Trophoblast cell (in vitro differentiated cells and primary cell): ENCODE measurements around the gene EXOC1L.
A peak's percentile ranks its signal among the peaks of the same experiment; 100 is the strongest.
"Not testable (repeated sequence)": the region's sequence is repeated elsewhere in the genome, so short reads cannot be mapped to it uniquely, and the experiment has no call there.

Experiments
- DNase-seq, 2 donors: peaks; one replicate each; pipeline ENCODE4 v3.0.0-alpha.2; 2016
- H2AFZ ChIP-seq: 2 replicates; pipeline ENCODE4 v1.6.1; 2013; ENCODE audit warnings: low read length, moderate library complexity, mild to moderate bottlenecking; ENCODE audit not compliant: insufficient read depth, poor library complexity
- H2AK5ac ChIP-seq: 2 replicates; pipeline ENCODE4 v1.6.1; 2013; ENCODE audit warnings: mild to moderate bottlenecking, low read length
- H2BK120ac ChIP-seq: 2 replicates; pipeline ENCODE4 v1.6.1; 2013; ENCODE audit warnings: low read length, mild to moderate bottlenecking, moderate library complexity; ENCODE audit not compliant: insufficient read depth, poor library complexity
- H2BK12ac ChIP-seq: 2 replicates; pipeline ENCODE4 v1.6.1; 2013; ENCODE audit warnings: mild to moderate bottlenecking, low read length, moderate library complexity
- H2BK5ac ChIP-seq: 2 replicates; pipeline ENCODE4 v1.6.1; 2013; ENCODE audit warnings: low read length, low read depth, moderate library complexity, mild to moderate bottlenecking; ENCODE audit not compliant: poor library complexity
- H3K14ac ChIP-seq: 2 replicates; pipeline ENCODE4 v1.6.1; 2013; ENCODE audit warnings: mild to moderate bottlenecking, low read length
- H3K18ac ChIP-seq: 2 replicates; pipeline ENCODE4 v1.6.1; 2013; ENCODE audit warnings: mild to moderate bottlenecking, low read length
- H3K23ac ChIP-seq: 2 replicates; pipeline ENCODE4 v1.6.1; 2013; ENCODE audit warnings: low read length
- H3K27ac ChIP-seq: 2 replicates; pipeline ENCODE4 v1.5.1; 2013; ENCODE audit warnings: low read depth, mild to moderate bottlenecking, inconsistent platforms, low read length, moderate library complexity
- H3K27me3 ChIP-seq: 2 replicates; pipeline ENCODE4 v1.6.1; 2013; ENCODE audit warnings: inconsistent platforms, mild to moderate bottlenecking, low read length, moderate library complexity; ENCODE audit not compliant: insufficient read depth
- H3K36me3 ChIP-seq, 2 experiments: 1 replicate in 1 of 2; 2 replicates in 1 of 2; pipeline ENCODE4 v1.6.1; 2013; ENCODE audit warnings: low read length in 2 of 2, mild to moderate bottlenecking in 2 of 2, moderate library complexity in 1 of 2; ENCODE audit not compliant: insufficient read depth in 2 of 2, control insufficient read depth in 1 of 2
- H3K4ac ChIP-seq: 2 replicates; pipeline ENCODE4 v1.6.1; 2013; ENCODE audit warnings: low read depth, mild to moderate bottlenecking, low read length, moderate library complexity
- H3K4me1 ChIP-seq, 2 experiments: 1 replicate in 1 of 2; 2 replicates in 1 of 2; pipeline ENCODE4 v1.6.1; 2013; ENCODE audit warnings: low read length in 2 of 2, mild to moderate bottlenecking in 2 of 2, moderate library complexity in 1 of 2; ENCODE audit not compliant: insufficient read depth in 2 of 2, control insufficient read depth in 1 of 2
- H3K4me2 ChIP-seq: 2 replicates; pipeline ENCODE4 v1.6.1; 2013; ENCODE audit warnings: inconsistent platforms, mild to moderate bottlenecking, low read length, moderate library complexity
- H3K4me3 ChIP-seq: 2 replicates; pipeline ENCODE4 v1.5.1; 2013; ENCODE audit warnings: mild to moderate bottlenecking, low read depth, low read length, inconsistent platforms
- H3K79me1 ChIP-seq: one replicate; pipeline ENCODE4 v1.6.1; 2013; ENCODE audit warnings: low read length
- H3K79me2 ChIP-seq: 2 replicates; pipeline ENCODE4 v1.6.1; 2013; ENCODE audit warnings: low read length, mild to moderate bottlenecking; ENCODE audit not compliant: control insufficient read depth, insufficient read depth, poor library complexity
- H3K9ac ChIP-seq: 2 replicates; pipeline ENCODE4 v1.6.1; 2013; ENCODE audit warnings: mild to moderate bottlenecking, low read length
- H3K9me3 ChIP-seq: 2 replicates; pipeline ENCODE4 v1.6.1; 2013; ENCODE audit warnings: low read depth, mild to moderate bottlenecking, control low read depth, inconsistent platforms, low read length; ENCODE audit not compliant: insufficient read depth
- H4K12ac ChIP-seq: 2 replicates; pipeline ENCODE4 v1.6.1; 2013; ENCODE audit warnings: low read depth, mild to moderate bottlenecking, low read length, moderate library complexity
- H4K8ac ChIP-seq: 2 replicates; pipeline ENCODE4 v1.6.1; 2013; ENCODE audit warnings: low read depth, mild to moderate bottlenecking, low read length, moderate library complexity
- H4K91ac ChIP-seq: one replicate; pipeline ENCODE4 v1.6.1; 2013; ENCODE audit warnings: low read depth, mild to moderate bottlenecking, low read length, moderate library complexity
- WGBS: extraction: QIAGEN DNeasy Blood & Tissue Kit; methylation state at CpG from one replicate; pipeline ENCODE4 v1.1.7; 2013; ENCODE audit warnings: missing lambda C conversion rate; ENCODE audit not compliant: insufficient read length, insufficient coverage; ENCODE audit errors: extremely low coverage; 5-methylcytosine and 5-hydroxymethylcytosine counted together

EXOC1L gene

DNA sequence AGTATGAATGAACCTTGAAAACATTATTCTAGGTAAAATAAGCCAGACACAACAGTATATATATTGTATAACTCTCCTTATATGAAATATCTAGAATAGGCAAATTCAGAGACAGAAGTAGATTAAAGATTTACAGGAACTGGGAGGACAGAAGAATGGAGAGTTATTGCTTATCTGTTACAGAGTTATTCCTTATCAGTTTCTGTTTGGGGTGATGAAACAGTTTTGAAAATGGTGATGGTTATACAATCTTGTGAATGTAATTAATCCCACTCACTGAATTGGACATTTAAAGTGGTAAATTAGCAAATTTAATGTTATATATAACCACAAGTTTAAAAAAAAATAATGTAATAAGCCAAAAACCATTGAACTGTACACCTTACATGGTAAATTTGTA lies 19.4 kb downstream of the EXOC1L start:
- Histone ChIP-seq H4K8ac (no peak overlapping the region), H3K9me3 (no peaks in the 10 kb centered on the region), H4K12ac (no peak overlapping the region), H3K27me3 (no peaks in the 10 kb centered on the region), H3K4ac (no peak overlapping the region), H4K91ac (no peak overlapping the region), H3K27ac (no peak overlapping the region), H3K36me3 (no peaks in the 10 kb centered on the region), H3K18ac (no peak overlapping the region), H2BK5ac (no peak overlapping the region), H3K9ac (no peak overlapping the region), H3K4me3 (no peak overlapping the region), H2BK12ac (no peak overlapping the region), H3K4me1 (no peaks in the 10 kb centered on the region), H2BK120ac (no peak overlapping the region), H3K14ac (no peak overlapping the region), H3K79me1 (no peaks in the 10 kb centered on the region), H2AK5ac (no peak overlapping the region), H3K79me2 (no peaks in the 10 kb centered on the region), H3K4me2 (no peak overlapping the region), H2AFZ (no peak overlapping the region), H3K23ac (no peak overlapping the region)
- no peak for DNase-seq

GRCh38 chr4:55840956-55841355 lies 21.4 kb downstream of the EXOC1L start:
- no peak overlapping the region for H3K4me3 ChIP-seq
- no peak overlapping the region for H3K4me2 ChIP-seq
- no peak overlapping the region for H2AK5ac ChIP-seq
- H3K18ac ChIP-seq = no peak overlapping the region
- H2BK12ac ChIP-seq = no peak overlapping the region
- no peak overlapping the region for H4K12ac ChIP-seq
- no peak overlapping the region for H3K14ac ChIP-seq
- H3K4me1 ChIP-seq = no peaks in the 10 kb centered on the region
- no peak for DNase-seq
- no peak overlapping the region for H4K91ac ChIP-seq
- H2AFZ ChIP-seq = no peak overlapping the region
- no peaks in the 10 kb centered on the region for H3K79me2 ChIP-seq
- WGBS = no CpG with 5 or more reads among the region's 1 CpG
- no peak overlapping the region for H2BK120ac ChIP-seq
- no peak overlapping the region for H3K4ac ChIP-seq
- H3K27ac ChIP-seq = no peak overlapping the region
- H4K8ac ChIP-seq = no peak overlapping the region
- H3K9me3 ChIP-seq = no peaks in the 10 kb centered on the region
- no peak overlapping the region for H3K23ac ChIP-seq
- H2BK5ac ChIP-seq = no peak overlapping the region
- H3K27me3 ChIP-seq = no peaks in the 10 kb centered on the region
- H3K79me1 ChIP-seq = no peaks in the 10 kb centered on the region
- H3K36me3 ChIP-seq = no peaks in the 10 kb centered on the region
- no peak overlapping the region for H3K9ac ChIP-seq

DNA sequence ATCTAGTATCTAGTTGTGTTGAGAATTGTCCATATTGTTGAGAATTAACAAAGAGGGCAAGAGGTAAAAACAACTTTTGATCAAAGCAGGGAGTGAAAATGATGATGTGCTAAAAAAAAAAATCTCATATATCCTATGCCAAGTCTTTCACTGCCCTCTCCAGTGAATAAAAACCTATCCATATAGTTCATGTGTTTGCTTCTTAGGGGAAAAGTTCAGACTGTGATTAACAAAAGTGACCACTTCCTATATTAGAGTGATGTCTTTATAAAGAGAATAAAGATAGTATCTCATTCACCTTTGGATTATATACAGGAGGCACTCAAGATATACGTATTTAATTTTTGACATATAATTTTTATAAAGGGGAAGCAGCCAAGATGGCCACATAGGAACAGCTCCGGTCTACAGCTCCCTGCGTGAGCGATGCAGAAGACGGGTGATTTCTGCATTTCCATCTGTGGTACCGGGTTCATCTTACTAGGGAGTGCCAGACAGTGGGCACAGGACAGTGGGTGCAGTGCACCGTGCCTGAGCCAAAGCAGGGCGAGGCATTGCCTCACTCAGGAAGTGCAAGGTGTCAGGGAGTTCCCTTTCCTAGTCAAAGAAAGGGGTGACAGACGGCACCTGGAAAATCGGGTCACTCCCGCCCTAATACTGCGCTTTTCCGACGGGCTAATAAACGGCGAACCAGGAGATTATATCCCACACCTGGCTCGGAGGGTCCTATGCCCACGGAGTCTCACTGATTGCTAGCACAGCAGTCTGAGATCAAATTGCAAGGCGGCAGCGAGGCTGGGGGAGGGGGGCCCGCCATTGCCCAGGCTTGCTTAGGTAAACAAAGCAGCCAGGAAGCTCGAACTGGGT lies 22.0 kb downstream of the EXOC1L start:
- not testable (repeated sequence) for H4K91ac ChIP-seq, H3K18ac ChIP-seq, H3K23ac ChIP-seq, H3K36me3 ChIP-seq, H2AFZ ChIP-seq, H3K79me2 ChIP-seq, H3K27ac ChIP-seq, H2BK120ac ChIP-seq, H3K14ac ChIP-seq, H3K4ac ChIP-seq, H3K4me3 ChIP-seq, H3K4me2 ChIP-seq, H3K9me3 ChIP-seq, H2BK12ac ChIP-seq, H3K4me1 ChIP-seq, H3K9ac ChIP-seq, H3K79me1 ChIP-seq, DNase-seq, H2AK5ac ChIP-seq, H4K12ac ChIP-seq, H3K27me3 ChIP-seq, H2BK5ac ChIP-seq
- H4K8ac ChIP-seq = peak overlapping the region; percentile 1
- WGBS = no CpG with 5 or more reads among the region's 22 CpGs

- not testable (repeated sequence) for H3K18ac ChIP-seq, H3K27ac ChIP-seq
- WGBS = no CpG with 5 or more reads among the region's 10 CpGs
Measured at GRCh38 chr4:55842312-55842711, 22.7 kb downstream of the EXOC1L start.

More at GRCh38 chr4:55842312-55842711, 22.7 kb downstream of the EXOC1L start:
- H2AK5ac ChIP-seq, H3K36me3 ChIP-seq, H3K9ac ChIP-seq, H3K14ac ChIP-seq, H4K8ac ChIP-seq, DNase-seq, H3K9me3 ChIP-seq, H3K23ac ChIP-seq, H3K79me2 ChIP-seq, H2AFZ ChIP-seq, H2BK5ac ChIP-seq, H3K4me3 ChIP-seq, H4K12ac ChIP-seq, H3K4ac ChIP-seq, H3K4me1 ChIP-seq, H2BK120ac ChIP-seq, H3K79me1 ChIP-seq, H3K4me2 ChIP-seq, H2BK12ac ChIP-seq, H3K27me3 ChIP-seq, H4K91ac ChIP-seq: not testable (repeated sequence)
